ENCODE results near the gene HUWE1.
"Not testable (repeated sequence)": the region's sequence is repeated elsewhere in the genome, so short reads cannot be mapped to it uniquely, and the experiment has no call there.

Gene HUWE1

DNA sequence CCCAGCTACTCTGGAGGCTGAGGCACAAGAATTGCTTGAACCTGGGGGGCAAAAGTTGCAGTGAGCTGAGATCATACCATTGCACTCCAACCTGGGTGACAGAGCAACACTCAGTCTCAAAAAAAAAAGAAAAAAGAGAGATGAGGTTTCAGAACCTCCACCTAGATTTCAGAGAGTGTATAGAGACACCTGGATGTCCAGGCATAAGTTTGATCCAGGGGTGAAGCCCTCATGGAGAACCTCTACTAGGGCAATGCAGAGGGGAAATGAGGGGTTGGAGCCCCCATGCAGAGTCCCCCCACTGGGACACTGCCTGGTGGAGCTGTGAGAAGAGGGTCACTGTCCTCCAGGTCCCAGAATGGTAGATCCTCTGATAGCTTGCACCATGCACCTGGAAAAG, 159.5 kb downstream of the HUWE1 start:
- Histone ChIP-seq H3K27me3 (ENCODE audit: control insufficient read depth in 3 of 3, insufficient read depth in 3 of 3, low read depth in 1 of 3, low read length in 3 of 3) (no peaks in the 10 kb centered on the region), H4K91ac (ENCODE audit: low read depth, low read length, poor library complexity) (no peak overlapping the region), H2BK15ac (ENCODE audit: low read length) (no peak overlapping the region), H3K79me1 (ENCODE audit: low read depth, low read length) (no peaks in the 10 kb centered on the region), H3K4ac (ENCODE audit: low read length) (no peak overlapping the region), H3K4me3 (ENCODE audit: low read length in 2 of 2) (no peak overlapping the region), H2AK5ac (ENCODE audit: low read depth, low read length) (no peak overlapping the region), H2BK12ac (ENCODE audit: low read length) (no peak overlapping the region), H3K4me1 (ENCODE audit: control insufficient read depth in 2 of 2, insufficient read depth in 1 of 2, low read depth in 1 of 2, low read length in 2 of 2) (no peaks in the 10 kb centered on the region), H3K14ac (ENCODE audit: low read length) (no peak overlapping the region), H2BK120ac (ENCODE audit: low read depth, low read length) (no peak overlapping the region), H2AFZ (ENCODE audit: low read length) (no peak overlapping the region), H3K27ac (replicated peaks; ENCODE audit: low read length) (no peak overlapping the region), H3K9ac (ENCODE audit: low read depth, low read length, poor library complexity) (no peak overlapping the region), H3K4me2 (ENCODE audit: insufficient read depth, low read length, poor library complexity, severe bottlenecking) (no peak overlapping the region), H3K18ac (ENCODE audit: low read length) (no peak overlapping the region), H3K23ac (ENCODE audit: low read depth, low read length, poor library complexity) (no peak overlapping the region), H3K9me3 (replicated peaks in 1 of 2; ENCODE audit: control insufficient read depth in 2 of 2, insufficient read depth in 1 of 2, low read depth in 1 of 2, low read length in 2 of 2) (no peaks in the 10 kb centered on the region), H4K8ac (ENCODE audit: low read depth, low read length) (no peak overlapping the region), H2BK5ac (ENCODE audit: low read length) (no peak overlapping the region), H3K36me3 (replicated peaks in 1 of 2; ENCODE audit: control insufficient read depth in 2 of 2, insufficient read depth in 2 of 2, low read length in 2 of 2) (no peaks in the 10 kb centered on the region)
- DNase-seq (ENCODE audit: low spot score), result no peak

- WGBS, 2 donors (ENCODE audit: extremely low coverage in 2 of 2, insufficient read length in 2 of 2, insufficient replicate concordance in 1 of 2), result no CpG with 5 or more reads among the region's 2 CpGs
- H3K9ac ChIP-seq (ENCODE audit: low read depth, low read length, poor library complexity), result no peak overlapping the region
- H3K23ac ChIP-seq (ENCODE audit: low read depth, low read length, poor library complexity), result no peak overlapping the region
- no peak overlapping the region for H3K4me3 ChIP-seq (ENCODE audit: low read length in 2 of 2)
- H4K8ac ChIP-seq (ENCODE audit: low read depth, low read length), result no peak overlapping the region
- H3K9me3 ChIP-seq (replicated peaks in 1 of 2; ENCODE audit: control insufficient read depth in 2 of 2, insufficient read depth in 1 of 2, low read depth in 1 of 2, low read length in 2 of 2), result no peaks in the 10 kb centered on the region
- no peaks in the 10 kb centered on the region for H3K36me3 ChIP-seq (replicated peaks in 1 of 2; ENCODE audit: control insufficient read depth in 2 of 2, insufficient read depth in 2 of 2, low read length in 2 of 2)
- no peak overlapping the region for H3K14ac ChIP-seq (ENCODE audit: low read length)
- no peak overlapping the region for H2BK12ac ChIP-seq (ENCODE audit: low read length)
- no peaks in the 10 kb centered on the region for H3K4me1 ChIP-seq (ENCODE audit: control insufficient read depth in 2 of 2, insufficient read depth in 1 of 2, low read depth in 1 of 2, low read length in 2 of 2)
- no peak overlapping the region for H2BK15ac ChIP-seq (ENCODE audit: low read length)
- no peaks in the 10 kb centered on the region for H3K27me3 ChIP-seq (ENCODE audit: control insufficient read depth in 3 of 3, insufficient read depth in 3 of 3, low read depth in 1 of 3, low read length in 3 of 3)
- no peak overlapping the region for H3K4me2 ChIP-seq (ENCODE audit: insufficient read depth, low read length, poor library complexity, severe bottlenecking)
- no peak overlapping the region for H3K18ac ChIP-seq (ENCODE audit: low read length)
- H2BK120ac ChIP-seq (ENCODE audit: low read depth, low read length), result no peak overlapping the region
- H2AFZ ChIP-seq (ENCODE audit: low read length), result no peak overlapping the region
- no peak overlapping the region for H2BK5ac ChIP-seq (ENCODE audit: low read length)
- no peaks in the 10 kb centered on the region for H3K79me1 ChIP-seq (ENCODE audit: low read depth, low read length)
- no peak overlapping the region for H4K91ac ChIP-seq (ENCODE audit: low read depth, low read length, poor library complexity)
- H3K27ac ChIP-seq (replicated peaks; ENCODE audit: low read length), result no peak overlapping the region
- H2AK5ac ChIP-seq (ENCODE audit: low read depth, low read length), result no peak overlapping the region
- no peak for DNase-seq (ENCODE audit: low spot score)
- no peak overlapping the region for H3K4ac ChIP-seq (ENCODE audit: low read length)
These were observed 175.2 kb downstream of the HUWE1 start for GRCh38 chrX:53511322-53511721.

DNA sequence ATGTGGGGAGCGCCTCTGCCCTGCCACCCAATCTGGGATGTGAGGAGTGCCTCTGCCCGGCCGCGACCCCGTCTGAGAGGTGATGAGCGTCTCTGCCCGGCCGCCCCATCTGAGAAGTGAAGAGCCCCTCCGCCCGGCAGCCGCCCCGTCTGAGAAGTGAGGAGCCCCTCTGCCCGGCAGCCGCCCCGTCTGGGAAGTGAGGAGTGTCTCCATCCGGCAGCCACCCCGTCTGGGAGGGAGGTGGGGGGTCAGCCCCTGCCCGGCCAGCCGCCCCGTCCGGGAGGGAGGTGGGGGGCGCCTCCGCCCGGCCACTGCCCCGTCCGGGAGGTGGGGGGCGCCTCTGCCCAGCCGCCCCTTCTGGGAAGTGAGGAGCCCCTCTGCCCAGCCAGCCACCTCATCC, 182.5 kb downstream of the HUWE1 start:
- H4K91ac ChIP-seq (ENCODE audit: low read depth, low read length, poor library complexity), result not testable (repeated sequence)

GRCh38 chrX:53494436-53494835, 192.1 kb downstream of the HUWE1 start:
- H3K27me3 ChIP-seq (ENCODE audit: control insufficient read depth in 3 of 3, insufficient read depth in 3 of 3, low read depth in 1 of 3, low read length in 3 of 3), result no peaks in the 10 kb centered on the region
- H3K4me2 ChIP-seq (ENCODE audit: insufficient read depth, low read length, poor library complexity, severe bottlenecking), result no peak overlapping the region
- no peak for DNase-seq (ENCODE audit: low spot score)
- no peak overlapping the region for H3K9ac ChIP-seq (ENCODE audit: low read depth, low read length, poor library complexity)
- no peak overlapping the region for H3K14ac ChIP-seq (ENCODE audit: low read length)
- no peaks in the 10 kb centered on the region for H3K9me3 ChIP-seq (replicated peaks in 1 of 2; ENCODE audit: control insufficient read depth in 2 of 2, insufficient read depth in 1 of 2, low read depth in 1 of 2, low read length in 2 of 2)
- H2BK12ac ChIP-seq (ENCODE audit: low read length), result no peak overlapping the region
- H3K18ac ChIP-seq (ENCODE audit: low read length), result no peak overlapping the region
- no peaks in the 10 kb centered on the region for H3K79me1 ChIP-seq (ENCODE audit: low read depth, low read length)
- no peak overlapping the region for H2AFZ ChIP-seq (ENCODE audit: low read length)
- no peaks in the 10 kb centered on the region for H3K4me1 ChIP-seq (ENCODE audit: control insufficient read depth in 2 of 2, insufficient read depth in 1 of 2, low read depth in 1 of 2, low read length in 2 of 2)
- no peak overlapping the region for H2AK5ac ChIP-seq (ENCODE audit: low read depth, low read length)
- H2BK120ac ChIP-seq (ENCODE audit: low read depth, low read length), result no peak overlapping the region
- H3K27ac ChIP-seq (replicated peaks; ENCODE audit: low read length), result no peak overlapping the region
- H4K8ac ChIP-seq (ENCODE audit: low read depth, low read length), result no peak overlapping the region
- H3K36me3 ChIP-seq (replicated peaks in 1 of 2; ENCODE audit: control insufficient read depth in 2 of 2, insufficient read depth in 2 of 2, low read length in 2 of 2), result no peaks in the 10 kb centered on the region
- H3K4ac ChIP-seq (ENCODE audit: low read length), result no peak overlapping the region
- H3K4me3 ChIP-seq (ENCODE audit: low read length in 2 of 2), result no peak overlapping the region
- no peak overlapping the region for H4K91ac ChIP-seq (ENCODE audit: low read depth, low read length, poor library complexity)
- H2BK5ac ChIP-seq (ENCODE audit: low read length), result no peak overlapping the region
- no peak overlapping the region for H2BK15ac ChIP-seq (ENCODE audit: low read length)
- H3K23ac ChIP-seq (ENCODE audit: low read depth, low read length, poor library complexity), result no peak overlapping the region

More for the DNA sequence above, 182.5 kb downstream of the HUWE1 start:
- not testable (repeated sequence) for H3K4me1 ChIP-seq (ENCODE audit: control insufficient read depth in 2 of 2, insufficient read depth in 1 of 2, low read depth in 1 of 2, low read length in 2 of 2); H4K8ac ChIP-seq (ENCODE audit: low read depth, low read length); H3K79me1 ChIP-seq (ENCODE audit: low read depth, low read length); H2AFZ ChIP-seq (ENCODE audit: low read length); DNase-seq (ENCODE audit: low spot score); H2AK5ac ChIP-seq (ENCODE audit: low read depth, low read length); H3K4me2 ChIP-seq (ENCODE audit: insufficient read depth, low read length, poor library complexity, severe bottlenecking); H3K4ac ChIP-seq (ENCODE audit: low read length); H2BK5ac ChIP-seq (ENCODE audit: low read length); H3K14ac ChIP-seq (ENCODE audit: low read length); H3K23ac ChIP-seq (ENCODE audit: low read depth, low read length, poor library complexity); H2BK15ac ChIP-seq (ENCODE audit: low read length); H3K27ac ChIP-seq (replicated peaks; ENCODE audit: low read length); H3K4me3 ChIP-seq (ENCODE audit: low read length in 2 of 2); H3K9me3 ChIP-seq (replicated peaks in 1 of 2; ENCODE audit: control insufficient read depth in 2 of 2, insufficient read depth in 1 of 2, low read depth in 1 of 2, low read length in 2 of 2); H3K9ac ChIP-seq (ENCODE audit: low read depth, low read length, poor library complexity); H2BK12ac ChIP-seq (ENCODE audit: low read length); H3K36me3 ChIP-seq (replicated peaks in 1 of 2; ENCODE audit: control insufficient read depth in 2 of 2, insufficient read depth in 2 of 2, low read length in 2 of 2); H3K27me3 ChIP-seq (ENCODE audit: control insufficient read depth in 3 of 3, insufficient read depth in 3 of 3, low read depth in 1 of 3, low read length in 3 of 3); H2BK120ac ChIP-seq (ENCODE audit: low read depth, low read length); H3K18ac ChIP-seq (ENCODE audit: low read length)
- WGBS, 2 donors (ENCODE audit: extremely low coverage in 2 of 2, insufficient read length in 2 of 2, insufficient replicate concordance in 1 of 2), result no CpG with 5 or more reads among the region's 28 CpGs

All from neuronal stem cell (in vitro differentiated cells).